IPS-18c (cell line): Measurements from ENCODE around the gene HSPA4L.

Experiments
- H3K4me3 ChIP-seq: 2 replicates; pipeline ENCODE4 v1.7.0; 2013; ENCODE audit warnings: low read depth, mild to moderate bottlenecking, low read length, moderate library complexity; ENCODE audit not compliant: insufficient read depth
- H3K9me3 ChIP-seq: one replicate; pipeline ENCODE4 v1.6.1; 2013; ENCODE audit warnings: mild to moderate bottlenecking, low read length, moderate library complexity; ENCODE audit not compliant: control insufficient read depth, insufficient read depth

Gene HSPA4L

DNA sequence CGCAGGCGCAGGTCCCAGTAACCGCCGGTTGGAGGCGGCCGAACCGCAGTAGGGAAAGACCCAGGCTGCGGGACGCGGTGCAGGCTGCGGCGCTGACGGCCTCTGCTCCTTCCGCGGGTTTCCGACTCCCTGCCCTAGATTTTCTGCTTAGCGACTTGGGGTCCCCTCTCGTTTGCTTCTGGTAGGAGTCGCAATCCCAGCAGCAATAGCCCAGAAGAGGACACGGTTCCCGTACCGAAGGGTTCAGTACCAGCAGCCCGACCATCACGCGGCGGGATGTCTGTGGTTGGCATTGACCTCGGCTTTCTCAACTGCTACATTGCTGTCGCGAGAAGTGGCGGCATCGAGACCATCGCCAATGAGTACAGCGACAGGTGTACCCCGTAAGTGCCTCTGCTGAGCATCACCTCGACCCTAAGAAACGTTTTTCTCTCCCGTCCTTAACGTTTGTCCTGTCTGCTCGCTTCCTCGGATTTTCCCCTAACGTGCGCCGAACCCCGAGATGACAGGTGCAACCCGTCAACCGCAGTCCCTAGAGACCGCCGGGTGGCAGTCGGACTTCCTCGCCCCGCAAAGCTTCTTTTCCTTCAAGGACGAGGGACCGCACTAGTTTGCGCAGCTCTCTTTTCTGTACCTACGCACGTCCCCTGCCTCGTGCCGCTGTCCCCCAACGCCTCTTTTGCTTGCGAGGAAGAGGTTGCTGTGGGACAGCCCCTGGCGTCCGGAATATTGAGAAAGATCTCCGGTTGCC is at the start of gene HSPA4L:
TSS of gene HSPA4L (plus strand) at position 48 of the 751 bp plus-strand sequence. CDS start at position 277, 229 bp downstream.
- Histone ChIP-seq H3K4me3 (peak within 1 kb of the TSS; percentile 85), H3K9me3 (no peaks in the 10 kb centered on the region)

DNA sequence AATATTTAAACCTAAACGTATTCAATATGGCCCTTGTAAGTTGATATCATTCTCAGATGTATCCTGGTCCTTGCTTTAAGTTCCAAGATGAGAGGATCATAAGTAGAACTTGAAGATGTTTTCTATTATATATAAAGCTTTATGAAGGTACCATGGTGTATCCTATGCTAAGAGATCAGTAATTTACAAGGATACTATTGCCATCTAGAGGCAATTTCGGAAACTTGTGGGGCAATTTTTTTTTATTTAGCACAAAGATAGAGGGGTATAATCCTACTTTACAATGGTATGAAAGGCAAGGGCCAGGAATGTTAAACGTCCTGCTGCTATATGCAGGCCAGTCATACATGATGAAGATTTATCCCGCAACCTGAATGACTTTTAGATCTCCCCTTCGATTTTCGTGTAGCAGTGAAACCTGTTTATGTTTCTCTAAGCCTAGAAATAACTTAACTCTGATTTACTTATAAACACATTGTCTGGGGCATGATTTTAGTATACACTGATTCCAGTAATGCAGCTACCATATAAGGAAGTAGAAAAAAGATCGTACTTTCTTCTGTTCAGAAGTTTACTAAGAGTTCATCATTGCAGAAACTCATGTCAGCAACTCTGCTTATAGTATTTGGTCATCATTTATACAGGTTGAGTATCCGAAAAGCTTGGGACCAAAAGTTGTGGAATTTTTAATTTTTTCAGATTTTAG is 49.3 kb upstream of the HSPA4L start:
- Histone ChIP-seq H3K4me3 (no peak overlapping the region), H3K9me3 (no peaks in the 10 kb centered on the region)

DNA sequence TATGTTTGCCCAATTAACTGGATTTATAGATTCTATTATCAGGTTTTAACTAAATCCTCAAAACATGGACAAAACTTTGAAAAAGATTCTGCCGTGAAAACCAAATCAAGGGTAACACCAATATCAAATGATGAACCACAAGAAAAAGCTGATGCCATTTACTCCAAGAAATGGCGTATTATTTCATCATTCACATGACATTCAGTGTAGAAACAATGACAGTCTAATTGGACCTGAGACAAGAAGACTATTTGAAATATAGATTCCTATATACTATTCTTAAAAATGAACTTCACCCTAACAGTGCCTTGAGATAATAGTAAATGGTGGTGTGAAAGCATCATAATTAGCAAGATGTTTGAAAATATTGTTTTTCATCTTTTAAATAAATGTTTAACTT is 47.1 kb upstream of the HSPA4L start:
- H3K4me3 ChIP-seq = no peak overlapping the region
- no peaks in the 10 kb centered on the region for H3K9me3 ChIP-seq

DNA sequence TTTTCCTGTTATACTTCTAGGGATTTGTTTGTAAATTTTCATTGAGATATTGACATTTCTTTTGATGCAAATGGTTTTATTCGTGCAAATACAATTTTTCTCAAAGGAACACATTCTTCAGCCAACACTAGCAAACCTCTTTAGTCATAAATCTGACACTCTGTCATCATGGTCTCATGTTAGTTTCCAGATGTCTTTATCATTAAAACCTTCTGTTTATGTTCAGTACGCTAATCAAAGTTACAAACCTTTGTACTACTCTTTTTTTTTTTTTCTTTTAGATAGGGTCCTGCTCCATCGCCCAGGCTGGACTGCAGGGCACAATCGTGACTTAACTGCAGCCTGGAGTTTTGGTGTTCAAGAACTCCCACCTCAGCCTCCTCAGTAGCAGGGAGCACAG is 44.8 kb upstream of the HSPA4L start:
- no peak overlapping the region for H3K4me3 ChIP-seq

DNA sequence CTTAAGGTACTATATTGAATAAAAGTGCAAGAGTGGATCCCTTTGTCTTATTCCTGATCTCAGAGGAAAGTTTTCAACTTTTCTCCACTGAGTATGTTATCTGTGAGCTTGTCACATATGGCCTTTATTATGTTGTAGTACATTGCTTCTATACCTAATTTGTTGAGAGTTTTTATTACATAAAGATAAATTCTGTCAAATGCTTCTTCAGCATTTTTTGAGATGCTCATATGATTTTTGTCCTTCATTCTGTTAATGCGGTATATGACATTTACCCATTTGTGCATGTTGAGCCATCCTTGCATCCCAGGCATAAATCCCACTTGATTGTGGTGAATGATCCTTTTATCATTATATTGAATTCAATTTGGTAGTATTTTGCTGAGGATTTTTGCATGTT is 40.9 kb upstream of the HSPA4L start:
- H3K9me3 ChIP-seq = no peaks in the 10 kb centered on the region
- H3K4me3 ChIP-seq = no peak overlapping the region

More for the DNA sequence above, 44.8 kb upstream of the HSPA4L start:
- no peaks in the 10 kb centered on the region for H3K9me3 ChIP-seq

DNA sequence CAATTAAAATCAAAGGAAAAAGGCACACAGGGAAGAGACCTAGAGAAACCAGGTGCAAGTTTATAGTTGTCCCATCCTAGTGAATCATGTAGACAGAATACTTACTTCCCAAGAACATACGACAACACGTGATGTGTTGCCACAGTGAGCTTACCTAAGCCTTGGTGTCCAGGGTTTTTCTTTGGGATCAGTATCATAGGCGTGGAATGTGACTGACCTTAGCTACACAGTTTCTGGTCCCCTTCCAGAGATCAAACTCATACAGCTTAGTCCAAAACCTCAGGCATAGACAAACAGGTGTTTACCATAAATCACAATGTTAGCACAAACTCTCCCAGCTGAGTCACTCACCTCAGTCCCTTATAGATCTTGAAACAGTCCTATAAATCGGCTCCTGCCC is 34.2 kb upstream of the HSPA4L start:
- Histone ChIP-seq H3K4me3 (no peak overlapping the region), H3K9me3 (no peaks in the 10 kb centered on the region)

DNA sequence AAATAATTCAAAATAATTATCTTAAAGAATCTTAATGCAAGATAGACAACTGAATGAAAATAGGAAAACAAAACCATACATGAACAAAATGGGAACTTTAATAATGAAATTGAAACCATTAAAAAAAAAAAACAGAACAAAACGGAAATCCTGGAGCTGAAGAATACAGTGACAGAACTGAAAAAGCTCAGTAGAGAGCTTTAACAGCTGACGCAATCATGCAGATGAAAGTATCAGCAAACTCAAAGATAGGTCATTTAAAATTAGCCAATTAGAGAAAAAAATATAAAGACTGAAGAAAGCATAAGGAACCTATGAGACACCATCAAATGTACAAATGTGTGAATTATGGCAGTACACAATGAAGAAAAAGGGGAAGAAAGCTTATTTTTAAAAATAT is 33.2 kb upstream of the HSPA4L start:
- no peak overlapping the region for H3K4me3 ChIP-seq
- H3K9me3 ChIP-seq = no peaks in the 10 kb centered on the region

DNA sequence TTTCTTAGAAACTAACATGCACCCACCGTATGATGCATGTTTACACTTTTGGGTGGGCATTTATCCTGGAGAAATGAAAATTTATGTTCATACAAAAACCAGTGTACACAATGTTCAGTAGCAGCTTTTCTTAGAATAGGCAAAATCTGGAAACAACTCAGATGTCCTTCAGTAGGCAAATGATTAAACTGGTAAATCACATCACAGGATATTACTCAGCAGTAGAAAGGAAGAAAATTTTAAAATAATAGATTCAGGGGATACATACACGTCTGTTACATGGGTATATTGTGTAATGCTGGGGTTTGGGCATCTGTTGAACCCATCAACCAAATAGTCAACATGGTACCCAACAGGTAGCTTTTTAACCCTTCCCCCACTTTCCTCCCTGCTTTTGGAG is 25.2 kb upstream of the HSPA4L start:
- Histone ChIP-seq H3K4me3 (no peak overlapping the region), H3K9me3 (no peaks in the 10 kb centered on the region)

DNA sequence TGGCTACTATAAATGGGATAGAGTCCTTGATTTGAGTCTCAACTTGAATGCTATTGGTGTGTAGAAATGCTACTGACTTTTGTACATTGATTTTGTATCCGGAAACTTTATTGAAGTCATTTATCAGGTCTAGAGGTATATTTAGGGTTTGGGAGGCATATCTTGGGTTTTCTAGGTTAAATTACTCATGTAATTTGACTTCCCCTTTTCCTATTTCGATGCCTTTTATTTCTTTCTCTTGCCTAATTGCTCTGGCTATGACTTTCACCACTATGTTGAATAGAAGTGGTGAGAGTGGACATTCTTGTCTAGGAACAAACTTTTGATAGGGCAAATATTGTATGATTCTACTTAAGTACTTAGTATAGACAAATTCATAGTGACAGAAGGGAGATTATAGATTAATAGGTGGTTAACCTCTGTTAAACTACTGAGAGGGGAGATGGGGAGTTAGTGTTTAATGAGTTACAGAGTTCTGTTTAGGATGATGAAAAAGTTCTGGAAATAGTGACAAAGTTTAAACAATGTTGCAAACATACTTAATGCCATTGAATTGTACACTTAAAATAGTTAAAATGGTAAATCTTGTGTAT is 22.8 kb upstream of the HSPA4L start:
- Histone ChIP-seq H3K4me3 (no peak overlapping the region), H3K9me3 (no peaks in the 10 kb centered on the region)

DNA sequence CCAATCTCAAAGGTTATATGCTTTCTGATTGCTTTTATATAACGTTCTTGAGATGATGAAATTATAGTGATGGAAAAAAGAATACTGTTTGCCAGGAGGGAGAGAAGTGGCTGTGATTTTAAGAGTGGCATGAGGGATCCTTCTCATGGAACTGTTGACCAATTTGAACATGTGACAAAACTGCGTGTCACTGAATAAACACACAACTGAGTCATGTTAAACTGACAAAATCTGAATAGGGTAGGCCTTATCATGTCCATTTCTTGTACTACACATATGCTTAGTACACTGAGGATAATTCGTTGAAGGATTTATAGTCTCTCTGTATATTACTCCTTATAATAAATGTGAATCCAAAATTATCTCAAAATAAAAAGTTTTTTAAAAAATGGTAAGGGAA is 22.2 kb upstream of the HSPA4L start:
- H3K4me3 ChIP-seq = no peak overlapping the region

DNA sequence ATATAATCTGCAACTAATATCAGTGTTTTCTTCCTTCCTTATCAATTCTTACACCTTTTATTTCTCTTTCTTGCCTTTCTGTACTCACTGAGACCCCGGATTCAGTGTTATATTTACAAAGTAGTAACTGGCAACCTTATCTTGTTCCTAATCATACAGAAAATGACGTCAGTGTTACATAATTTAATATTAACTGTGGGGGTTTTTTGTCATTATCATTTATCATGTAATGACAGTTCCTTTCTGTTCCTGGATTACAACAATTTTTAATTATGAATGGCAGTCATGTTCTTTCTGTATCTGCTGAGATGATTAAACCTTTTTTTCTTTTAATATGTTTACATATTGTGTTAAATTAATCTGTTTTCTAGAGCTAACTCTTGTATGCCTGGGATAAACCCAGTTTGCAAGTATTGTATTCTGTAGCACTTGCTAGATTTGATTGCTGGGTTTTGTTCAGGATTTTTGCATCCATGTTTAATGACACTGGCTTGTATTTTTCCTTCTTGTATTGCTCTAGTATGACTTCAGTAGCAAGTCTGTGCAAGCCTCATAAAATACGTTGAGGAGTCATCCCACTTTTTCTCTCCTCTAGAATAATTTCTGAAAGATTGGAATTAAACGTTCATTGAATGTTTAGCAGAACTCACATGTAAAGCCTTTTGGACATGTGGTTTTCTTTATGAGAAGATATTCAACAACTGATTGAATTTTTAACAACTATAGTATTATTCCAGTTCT is 10.4 kb upstream of the HSPA4L start:
- Histone ChIP-seq H3K9me3 (no peaks in the 10 kb centered on the region), H3K4me3 (no peak overlapping the region)

More for the DNA sequence above, 22.2 kb upstream of the HSPA4L start:
- H3K9me3 ChIP-seq = no peaks in the 10 kb centered on the region

DNA sequence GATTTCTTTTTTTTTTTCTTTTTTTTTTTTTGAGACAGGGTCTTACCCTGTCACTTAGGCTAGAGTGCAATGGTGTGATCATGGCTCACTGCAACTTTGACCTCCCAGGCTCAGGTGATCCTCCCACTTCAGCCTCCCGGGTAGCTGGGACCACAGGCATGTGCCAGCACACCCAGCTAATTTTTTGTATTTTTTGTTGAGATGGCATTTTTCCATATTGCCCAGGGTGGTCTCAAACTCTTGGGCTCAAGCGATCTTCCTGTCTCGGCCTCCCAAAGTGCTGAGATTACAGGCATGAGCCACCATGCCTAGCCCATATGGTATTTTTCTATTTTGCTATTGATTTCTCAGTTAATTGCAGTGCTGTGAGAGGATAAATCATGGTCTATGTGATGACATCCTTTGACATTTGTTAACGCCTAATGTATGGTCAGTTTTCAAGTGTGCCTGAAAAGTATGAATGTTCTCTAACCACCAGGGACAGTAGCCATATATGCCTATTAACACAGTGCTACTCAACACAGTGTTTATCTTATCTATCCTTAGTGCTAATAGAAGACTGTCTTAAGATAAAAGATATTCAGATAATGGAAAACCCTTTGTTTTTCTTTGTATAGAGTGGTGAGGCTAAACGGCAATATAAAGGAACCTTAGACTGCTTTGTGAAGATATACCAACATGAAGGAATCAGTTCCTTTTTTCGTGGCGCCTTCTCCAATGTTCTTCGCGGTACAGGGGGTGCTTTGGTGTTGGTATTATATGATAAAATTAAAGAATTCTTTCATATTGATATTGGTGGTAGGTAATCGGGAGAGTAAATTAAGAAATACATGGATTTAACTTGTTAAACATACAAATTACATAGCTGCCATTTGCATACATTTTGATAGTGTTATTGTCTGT is 9.1 kb upstream of the HSPA4L start:
- no peaks in the 10 kb centered on the region for H3K9me3 ChIP-seq
- H3K4me3 ChIP-seq = no peak overlapping the region

DNA sequence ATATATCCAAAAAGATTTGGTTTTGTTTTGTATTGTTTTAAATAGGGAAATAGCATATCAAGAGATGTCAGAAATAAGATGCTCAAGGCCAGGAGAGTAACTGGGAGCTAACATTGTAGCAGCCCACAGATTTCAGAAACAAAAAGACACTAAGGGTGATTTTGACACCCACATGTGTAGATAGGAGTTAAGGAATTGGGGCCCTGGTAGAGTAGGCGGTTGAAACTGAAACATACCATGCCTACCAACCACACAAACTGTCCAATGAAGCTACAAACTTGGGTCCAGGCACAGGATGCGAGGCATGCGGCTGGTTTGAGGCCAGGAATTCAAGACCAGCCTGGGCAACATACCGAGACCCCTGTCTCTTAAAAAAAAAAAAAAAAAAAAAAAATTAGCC is 6.3 kb upstream of the HSPA4L start:
- no peaks in the 10 kb centered on the region for H3K9me3 ChIP-seq
- H3K4me3 ChIP-seq = no peak overlapping the region

DNA sequence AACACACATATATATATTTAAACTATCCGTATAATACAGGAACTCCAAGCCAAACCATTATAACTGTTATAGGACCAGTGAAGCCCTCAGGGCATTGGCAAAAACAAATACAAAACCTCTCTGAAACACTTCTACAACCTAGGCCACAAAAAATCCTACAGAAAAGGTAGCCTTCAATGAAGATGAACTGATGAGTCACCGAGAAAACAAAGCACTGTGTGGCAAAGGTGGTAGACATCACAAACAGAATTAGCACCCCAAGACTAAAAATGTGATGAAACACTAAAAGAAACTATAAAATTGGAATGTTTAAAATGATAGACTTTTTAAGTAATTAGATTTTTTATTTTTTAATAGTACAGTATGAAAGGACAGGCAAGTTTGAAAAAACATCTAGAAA is 5.5 kb upstream of the HSPA4L start:
- no peak overlapping the region for H3K4me3 ChIP-seq
- H3K9me3 ChIP-seq = no peaks in the 10 kb centered on the region

DNA sequence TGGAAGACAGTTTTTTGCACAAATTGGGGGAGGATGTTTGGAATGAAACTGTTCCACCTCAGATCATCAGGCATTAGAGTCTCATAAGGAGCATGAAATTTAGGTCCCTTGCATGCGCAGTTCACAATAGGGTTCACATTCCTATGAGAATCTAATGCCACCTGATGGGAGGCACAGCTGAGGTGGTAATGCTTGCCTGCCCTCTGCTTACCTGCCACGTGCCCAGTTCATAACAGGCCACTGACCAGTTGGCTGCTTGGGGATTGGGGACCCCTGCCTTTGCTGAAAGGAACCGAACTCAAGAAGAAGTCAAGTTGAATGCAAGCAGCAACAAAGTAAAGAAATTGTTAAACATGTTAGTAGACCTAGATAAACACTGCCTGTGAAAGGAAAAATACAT is 4.6 kb upstream of the HSPA4L start:
- H3K4me3 ChIP-seq = no peak overlapping the region
- no peaks in the 10 kb centered on the region for H3K9me3 ChIP-seq

DNA sequence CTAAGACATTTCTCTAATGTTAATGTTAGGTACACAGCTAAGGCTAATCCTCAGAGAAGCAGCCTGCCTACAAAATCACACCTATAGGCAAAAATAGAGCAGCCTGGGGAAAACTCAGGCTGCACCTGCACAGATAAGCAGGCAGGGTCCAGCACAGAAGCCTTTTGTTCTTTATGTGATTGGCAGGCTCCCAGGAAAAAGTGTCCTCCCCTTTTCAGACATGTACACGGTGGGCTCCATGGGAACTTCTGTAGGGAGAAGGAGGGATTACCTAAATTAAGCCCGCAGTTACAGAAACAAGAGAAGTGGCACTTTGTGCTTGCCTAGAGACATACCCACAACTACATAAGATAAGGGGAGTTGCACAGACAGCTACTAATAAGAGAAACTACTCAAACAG is 4.0 kb upstream of the HSPA4L start:
- no peaks in the 10 kb centered on the region for H3K9me3 ChIP-seq
- H3K4me3 ChIP-seq = no peak overlapping the region

DNA sequence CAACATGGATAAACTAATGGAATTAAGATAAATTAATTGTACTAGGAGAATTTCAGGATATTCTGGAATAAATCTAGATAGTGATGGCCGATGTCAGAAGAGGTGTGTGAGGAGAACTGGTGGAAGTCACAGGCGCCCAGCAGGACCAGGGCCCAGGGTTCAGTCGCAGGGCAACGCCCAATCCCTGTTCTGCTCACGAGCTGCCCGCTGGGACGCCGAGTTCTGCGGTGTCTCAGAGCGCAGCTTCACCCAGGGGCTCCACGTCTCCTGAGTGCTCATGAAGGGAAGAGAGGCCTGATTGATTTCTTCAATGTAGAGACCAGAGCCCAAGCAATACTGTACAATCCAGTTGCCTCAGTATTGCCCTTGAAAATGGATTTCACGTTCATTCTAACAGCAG is 1.5 kb upstream of the HSPA4L start:
- H3K9me3 ChIP-seq = no peaks in the 10 kb centered on the region
- H3K4me3 ChIP-seq = no peak overlapping the region
